A549 (cell line): ENCODE results near the gene LARP7. TPM values are rescaled to one million over a fixed set of nuclear protein-coding genes. Genes with fewer than 3 reads are reported as not detected.
A peak's percentile ranks its signal among the peaks of the same experiment; 100 is the strongest.

ENCODE experiments used
- ATAC-seq, 2 experiments: fragments of 200-7000 bp in 1 of 2; fragments of >200 bp in 1 of 2; cut with Nextera tagmentation in 1 of 2; cut with Tn5 transposase in 1 of 2; 3 replicates each; pipeline versions ENCODE4 v1.8.0 to v1.9.1; 2018 to 2020; ENCODE audit warnings: mild to moderate bottlenecking in 1 of 2, moderate library complexity in 1 of 2
- CTCF ChIA-PET: fragments of 300-600 bp; sonication (Branson Sonifier 250); formaldehyde crosslinking; extraction: SDS; loops from one replicate; lab custom pipeline; 2021; ENCODE audit warnings: antibody characterized with exemption, inconsistent platforms; lab: Yijun Ruan, JAX
- POLR2A ChIA-PET: fragments of 350-600 bp; formaldehyde crosslinking; extraction: SDS; loops from one replicate; lab custom pipeline; 2021; ENCODE audit warnings: antibody characterized with exemption, inconsistent platforms; lab: Yijun Ruan, JAX
- DNase-seq, 2 experiments: peaks; one replicate each; pipeline versions ENCODE4 v3.0.0 to v3.0.0-alpha.2; 2011 to 2016; ENCODE audit warnings: low read depth in 1 of 2, low spot score in 1 of 2
- FAIRE-seq: peaks from 2 replicates; lab custom pipeline; 2011; peaks lifted over from hg19 to GRCh38; lab: Jason Lieb, UNC
- H3K27ac ChIP-seq, 2 experiments: fragments of >200 bp; sonication (Bioruptor Twin); formaldehyde crosslinking; 3 replicates each; pipeline ENCODE4 v1.5.1; 2016 to 2017
- H3K4me1 ChIP-seq: fragments of >200 bp; sonication (Bioruptor Twin); formaldehyde crosslinking; 3 replicates; pipeline ENCODE4 v1.6.1; 2016
- H3K4me2 ChIP-seq: fragments of >200 bp; sonication (Bioruptor Twin); formaldehyde crosslinking; 3 replicates; pipeline ENCODE4 v1.6.1; 2016
- H3K4me3 ChIP-seq: fragments of >200 bp; sonication (Bioruptor Twin); formaldehyde crosslinking; 3 replicates; pipeline ENCODE4 v1.5.1; 2016
- H3K9me3 ChIP-seq: fragments of >200 bp; sonication (Bioruptor Twin); formaldehyde crosslinking; 3 replicates; pipeline ENCODE4 v1.6.1; 2016
- BCL3 ChIP-seq: fragments of >200 bp; sonication (Bioruptor Twin); formaldehyde crosslinking; IDR thresholded peaks from 3 replicates; pipeline ENCODE4 v1.6.1; 2016
- CBX2 ChIP-seq: fragments of 200-600 bp; sonication (generic); IDR thresholded peaks from 2 replicates; pipeline ENCODE4 v1.6.1; 2016; ENCODE audit warnings: low read depth, mild to moderate bottlenecking, borderline replicate concordance
- CEBPB ChIP-seq, 2 experiments: fragments of >200 bp in 1 of 2; sonication (Bioruptor Twin) in 1 of 2; formaldehyde crosslinking in 1 of 2; IDR thresholded peaks; 2 replicates each; pipeline ENCODE4 v1.6.1; 2012 to 2016
- CHD2 ChIP-seq: fragments of 150-350 bp; IDR thresholded peaks from 2 replicates; pipeline ENCODE4 v1.6.1; 2014; ENCODE audit warnings: low read length; ENCODE audit not compliant: partially characterized antibody
- E2F6 ChIP-seq: IDR thresholded peaks from 2 replicates; pipeline ENCODE4 v1.6.1; 2012; ENCODE audit warnings: low read depth, borderline replicate concordance
- EHF ChIP-seq: fragments of 250-450 bp; sonication (Bioruptor Pico); IDR thresholded peaks from 2 replicates; pipeline ENCODE4 v1.5.0; 2020; ENCODE audit warnings: mild to moderate bottlenecking
- EHMT2 ChIP-seq: fragments of 200-600 bp; sonication (generic); IDR thresholded peaks from 2 replicates; pipeline ENCODE4 v1.6.1; 2016; ENCODE audit warnings: antibody characterized with exemption, low read depth, mild to moderate bottlenecking, moderate library complexity
- ELK1 ChIP-seq: fragments of 150-350 bp; IDR thresholded peaks from 2 replicates; pipeline ENCODE4 v1.6.1; 2014; ENCODE audit warnings: low read depth, mild to moderate bottlenecking, low read length
- EP300 ChIP-seq, 2 experiments: fragments of >200 bp; sonication (Bioruptor Twin); formaldehyde crosslinking; IDR thresholded peaks; 2 replicates in 1 of 2; 3 replicates in 1 of 2; pipeline ENCODE4 v1.6.1; 2016 to 2017
- FOSB ChIP-seq: fragments of 250-450 bp; sonication (Bioruptor Pico); IDR thresholded peaks from 2 replicates; pipeline ENCODE4 v1.5.0; 2020; ENCODE audit warnings: mild to moderate bottlenecking, moderate library complexity
- JUNB ChIP-seq: fragments of >200 bp; sonication (Bioruptor Twin); formaldehyde crosslinking; IDR thresholded peaks from 2 replicates; pipeline ENCODE4 v1.6.1; 2016
- MAZ ChIP-seq: fragments of 150-350 bp; IDR thresholded peaks from 2 replicates; pipeline ENCODE4 v1.6.1; 2014; ENCODE audit warnings: antibody characterized with exemption, low read depth, low read length, borderline replicate concordance
- RARB ChIP-seq: fragments of 250-450 bp; sonication (Bioruptor Pico); IDR thresholded peaks from 2 replicates; pipeline ENCODE4 v1.8.0; 2021; ENCODE audit warnings: mild to moderate bottlenecking, moderate library complexity
- RCOR1 ChIP-seq: fragments of 150-350 bp; IDR thresholded peaks from 2 replicates; pipeline ENCODE4 v1.6.1; 2014; ENCODE audit warnings: antibody characterized with exemption, low read length, low read depth
- USF2 ChIP-seq: fragments of 450-650 bp; IDR thresholded peaks from 2 replicates; pipeline ENCODE4 v1.6.1; 2014; ENCODE audit warnings: antibody characterized with exemption
- ZSCAN20 ChIP-seq: fragments of 250-450 bp; sonication (Bioruptor Pico); IDR thresholded peaks from 2 replicates; pipeline ENCODE4 v1.8.0; 2022; ENCODE audit warnings: mild to moderate bottlenecking, moderate library complexity
- WGBS: methylation state at CpG from one replicate; pipeline ENCODE4 v1.1.6; 2017; ENCODE audit errors: missing lambda C conversion rate; 5-methylcytosine and 5-hydroxymethylcytosine counted together
- polyA plus RNA-seq, 4 experiments: library from polyadenylated mRNA; depleted of rRNA in 3 of 4; stranded (reverse); fragments of >200 nt; fragmentation: RNase III in 1 of 4; extraction: RNeasy Plus Mini Kit Qiagen cat#74134 plus additional on column Dnase treatment in 1 of 4; gene quantifications; 2 replicates in 3 of 4; 3 replicates in 1 of 4; pipeline ENCODE4 v1.2.3, GENCODE V29; 2011 to 2017

Gene LARP7
- polyA plus RNA-seq, 2 of the 4 experiments (the other 2 are of a cell fraction): 51.8 to 56.7 TPM

- no peaks in the 10 kb centered on the region for H3K4me1 ChIP-seq
- FAIRE-seq (no peak), ATAC-seq (no peak), DNase-seq (no peak)
- 69% methylated on average over 2 of the region's 2 CpGs for WGBS
- H3K27ac ChIP-seq: no peak overlapping the region
- CTCF ChIA-PET: no interaction called here
- no peak overlapping the region for H3K4me3 ChIP-seq
- TF ChIP-seq RARB (CRISPR knock-in tag): no peak
- TF ChIP-seq CEBPB (IDR thresholded peaks at IDR 0.05): no peak
- no peak overlapping the region for H3K4me2 ChIP-seq
- no peaks in the 10 kb centered on the region for H3K9me3 ChIP-seq
- POLR2A ChIA-PET: no interaction called here
These were observed 40.7 kb downstream of the LARP7 start for GRCh38 chr4:112677519-112678091.

GRCh38 chr4:112680996-112681395, 44.1 kb downstream of the LARP7 start:
- no peak for DNase-seq
- Histone ChIP-seq H3K27ac (no peak overlapping the region), H3K4me3 (no peak overlapping the region), H3K4me2 (no peak overlapping the region), H3K9me3 (no peaks in the 10 kb centered on the region), H3K4me1 (no peaks in the 10 kb centered on the region)
- no peak for ATAC-seq
- ChIA-PET CTCF (interaction anchor here (0.9 to 1.8 kb wide), 4 partner anchors 31 to 85 kb away, joined by 3 to 5 read pairs (median 4); no protein-coding TSS in a partner anchor), POLR2A (no interaction called here)
- FAIRE-seq: no peak
- WGBS: 6% methylated on average over 2 of the region's 2 CpGs
- no peak for TF ChIP-seq JUNB
- no peak for TF ChIP-seq FOSB
- TF ChIP-seq ZSCAN20 (CRISPR knock-in tag): no peak

GRCh38 chr4:112693507-112693906, 56.6 kb downstream of the LARP7 start:
- DNase-seq: no peak
- no peak for TF ChIP-seq BCL3
- TF ChIP-seq, all 56 proteins: peak for 0
- no peaks in the 10 kb centered on the region for H3K4me1 ChIP-seq
- WGBS: 74% methylated on average over 10 of the region's 10 CpGs
- POLR2A ChIA-PET: no interaction called here
- H3K27ac ChIP-seq: no peak overlapping the region
- FAIRE-seq (no peak), ATAC-seq (no peak)
- H3K9me3 ChIP-seq: no peaks in the 10 kb centered on the region
- CTCF ChIA-PET: interaction anchor here (0.6 to 1.6 kb wide), 2 partner anchors 10 to 72 kb away, joined by 3 to 5 read pairs; no protein-coding TSS in a partner anchor
- no peak overlapping the region for H3K4me3 ChIP-seq
- H3K4me2 ChIP-seq: no peak overlapping the region

GRCh38 chr4:112700679-112701078, 63.7 kb downstream of the LARP7 start:
- CTCF ChIA-PET: no interaction called here
- WGBS: 81% methylated on average over 3 of the region's 3 CpGs

GRCh38 chr4:112702892-112703291, 65.9 kb downstream of the LARP7 start:
- no peak overlapping the region for H3K4me2 ChIP-seq
- DNase-seq: no peak
- TF ChIP-seq CHD2 (no peak), EP300 (IDR thresholded peaks at IDR 0.05) (no peak), EHMT2 (no peak), CBX2 (no peak), USF2 (no peak), RCOR1 (no peak), E2F6 (no peak), MAZ (no peak), ELK1 (no peak)
- TF ChIP-seq, all 56 proteins: peak for 0
- no peak for FAIRE-seq
- Histone ChIP-seq H3K4me1 (no peaks in the 10 kb centered on the region), H3K27ac (no peak overlapping the region), H3K4me3 (no peak overlapping the region), H3K9me3 (no peaks in the 10 kb centered on the region)
- ChIA-PET POLR2A (no interaction called here), CTCF (no interaction called here)
- ATAC-seq: no peak
- WGBS: 86% methylated on average over 1 of the region's 1 CpG

More at GRCh38 chr4:112700679-112701078, 63.7 kb downstream of the LARP7 start:
- H3K4me1 ChIP-seq: no peaks in the 10 kb centered on the region
- no peak for FAIRE-seq
- H3K4me3 ChIP-seq: no peak overlapping the region
- H3K4me2 ChIP-seq: no peak overlapping the region
- no peak for DNase-seq
- no peaks in the 10 kb centered on the region for H3K9me3 ChIP-seq
- no peak overlapping the region for H3K27ac ChIP-seq
- no peak for ATAC-seq
- POLR2A ChIA-PET: no interaction called here
- peak in 1 of 2 experiments; percentile 34; a peak in 1 of 4 replicates for TF ChIP-seq CEBPB (IDR thresholded peaks at IDR 0.05)
- no peak for TF ChIP-seq EHF (CRISPR knock-in tag)
